Measurements from ENCODE around the gene LRRC23.
"Not testable (repeated sequence)": the region's sequence is repeated elsewhere in the genome, so short reads cannot be mapped to it uniquely, and the experiment has no call there.

LRRC23 gene

DNA sequence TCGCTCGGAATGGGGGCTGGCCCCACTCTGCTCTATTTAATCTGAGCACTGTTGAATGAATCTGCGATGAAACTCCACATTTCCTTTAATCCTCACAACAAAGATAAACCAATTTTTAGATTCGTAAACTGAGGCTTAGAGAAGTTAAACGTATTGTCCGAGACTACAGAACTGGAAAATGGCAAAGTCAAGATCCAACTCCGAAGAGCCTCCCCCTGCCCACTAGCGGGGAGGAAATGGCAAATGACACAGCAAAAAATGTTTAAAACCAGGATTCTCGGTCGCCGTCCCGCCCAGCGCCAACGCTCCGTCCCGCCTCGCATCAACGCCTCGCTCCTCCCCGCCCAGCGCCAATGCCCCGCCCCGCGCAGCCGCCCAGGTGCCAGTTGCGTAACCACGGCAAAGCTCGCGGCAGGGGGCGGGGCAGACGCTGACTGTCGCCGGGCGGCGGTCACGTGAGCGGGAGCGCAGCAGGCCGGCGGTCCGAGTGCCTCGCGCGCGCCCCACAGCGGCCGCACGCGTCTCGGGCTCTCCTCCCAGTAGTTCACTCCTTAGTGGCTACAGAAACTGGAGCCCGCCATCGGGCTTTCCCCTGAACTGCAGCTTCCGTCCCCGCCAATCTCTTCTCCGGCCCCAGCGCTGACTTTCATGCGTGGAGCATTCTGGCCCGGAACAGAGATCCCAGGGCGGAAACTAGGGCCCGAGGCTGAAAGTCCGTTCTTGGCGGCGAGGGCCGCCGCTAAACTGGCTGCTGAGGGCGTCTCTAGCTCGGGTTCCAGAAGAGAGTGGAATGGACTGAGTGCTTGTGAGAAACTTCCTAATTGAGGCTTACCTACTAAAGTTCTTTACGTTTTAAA lies 13.6 kb upstream of the LRRC23 start:
- Histone ChIP-seq H3K36me3 (no peaks in the 10 kb centered on the region; the same call in 1 of the 2 replicates), H3K27ac (peak overlapping the region; percentile 81), H3K9me3 (ENCODE audit: severe bottlenecking) (no peaks in the 10 kb centered on the region), H3K27me3 (ENCODE audit: insufficient read depth, low read depth, severe bottlenecking) (no peaks in the 10 kb centered on the region), H3K4me3 (ENCODE audit: low read depth, low read length) (peak overlapping the region; percentile 3; the same call in 1 of the 2 replicates)
- TF ChIP-seq, protein P1, sequence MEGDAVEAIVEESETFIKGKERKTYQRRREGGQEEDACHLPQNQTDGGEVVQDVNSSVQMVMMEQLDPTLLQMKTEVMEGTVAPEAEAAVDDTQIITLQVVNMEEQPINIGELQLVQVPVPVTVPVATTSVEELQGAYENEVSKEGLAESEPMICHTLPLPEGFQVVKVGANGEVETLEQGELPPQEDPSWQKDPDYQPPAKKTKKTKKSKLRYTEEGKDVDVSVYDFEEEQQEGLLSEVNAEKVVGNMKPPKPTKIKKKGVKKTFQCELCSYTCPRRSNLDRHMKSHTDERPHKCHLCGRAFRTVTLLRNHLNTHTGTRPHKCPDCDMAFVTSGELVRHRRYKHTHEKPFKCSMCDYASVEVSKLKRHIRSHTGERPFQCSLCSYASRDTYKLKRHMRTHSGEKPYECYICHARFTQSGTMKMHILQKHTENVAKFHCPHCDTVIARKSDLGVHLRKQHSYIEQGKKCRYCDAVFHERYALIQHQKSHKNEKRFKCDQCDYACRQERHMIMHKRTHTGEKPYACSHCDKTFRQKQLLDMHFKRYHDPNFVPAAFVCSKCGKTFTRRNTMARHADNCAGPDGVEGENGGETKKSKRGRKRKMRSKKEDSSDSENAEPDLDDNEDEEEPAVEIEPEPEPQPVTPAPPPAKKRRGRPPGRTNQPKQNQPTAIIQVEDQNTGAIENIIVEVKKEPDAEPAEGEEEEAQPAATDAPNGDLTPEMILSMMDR (IDR thresholded peaks at IDR 0.05; ENCODE audit: low read depth, low read length): peak; percentile 64
- DNase-seq: peak; percentile 90

DNA sequence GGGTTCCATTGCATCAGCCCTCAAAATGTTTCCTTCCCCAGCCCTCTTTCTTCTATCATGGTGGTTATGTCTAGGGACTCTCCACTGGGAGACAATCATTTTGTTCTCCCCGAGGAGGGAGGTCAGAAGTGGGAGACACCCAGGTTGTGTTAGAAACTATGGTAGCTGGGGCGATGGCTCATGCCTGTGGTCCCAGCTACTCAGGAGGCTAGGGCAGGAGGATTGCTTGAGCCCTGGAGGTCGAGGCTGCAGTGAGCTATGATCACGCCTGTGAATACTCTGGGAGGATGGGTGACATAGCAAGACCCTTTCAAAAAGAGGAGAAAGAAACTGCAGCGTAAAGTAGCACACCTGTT lies 13.0 kb upstream of the LRRC23 start:
- no peak overlapping the region for H3K4me3 ChIP-seq (ENCODE audit: low read depth, low read length)
- H3K27ac ChIP-seq: peak overlapping the region; percentile 63
- no peaks in the 10 kb centered on the region for H3K9me3 ChIP-seq (ENCODE audit: severe bottlenecking)
- DNase-seq: no peak
- no peaks in the 10 kb centered on the region for H3K27me3 ChIP-seq (ENCODE audit: insufficient read depth, low read depth, severe bottlenecking)
- TF ChIP-seq, protein P1 (IDR thresholded peaks at IDR 0.05; ENCODE audit: low read depth, low read length): no peak
- H3K36me3 ChIP-seq: no peaks in the 10 kb centered on the region; the same call in 1 of the 2 replicates

DNA sequence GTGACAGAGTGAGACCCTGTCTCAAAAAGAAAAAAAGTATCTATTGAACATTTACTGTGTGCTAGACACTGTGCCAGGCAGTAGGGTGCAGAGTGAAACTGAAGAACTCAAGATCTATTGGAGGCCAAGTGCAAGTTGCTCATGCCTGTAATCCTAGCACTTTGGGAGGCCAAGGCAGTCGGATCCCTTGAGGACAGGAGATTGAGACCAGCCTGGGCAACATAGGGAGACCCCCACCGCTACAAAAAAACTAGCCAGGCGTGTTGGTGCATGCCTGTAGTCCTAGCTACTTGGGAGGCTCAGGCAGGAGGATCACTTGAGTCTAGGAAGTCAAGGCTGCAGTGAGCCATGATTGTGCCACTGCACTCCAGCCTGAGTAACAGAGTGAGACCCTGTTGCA lies 11.9 kb upstream of the LRRC23 start:
- not testable (repeated sequence) for H3K36me3 ChIP-seq; H3K4me3 ChIP-seq (ENCODE audit: low read depth, low read length); DNase-seq; H3K9me3 ChIP-seq (ENCODE audit: severe bottlenecking); H3K27me3 ChIP-seq (ENCODE audit: insufficient read depth, low read depth, severe bottlenecking); H3K27ac ChIP-seq

DNA sequence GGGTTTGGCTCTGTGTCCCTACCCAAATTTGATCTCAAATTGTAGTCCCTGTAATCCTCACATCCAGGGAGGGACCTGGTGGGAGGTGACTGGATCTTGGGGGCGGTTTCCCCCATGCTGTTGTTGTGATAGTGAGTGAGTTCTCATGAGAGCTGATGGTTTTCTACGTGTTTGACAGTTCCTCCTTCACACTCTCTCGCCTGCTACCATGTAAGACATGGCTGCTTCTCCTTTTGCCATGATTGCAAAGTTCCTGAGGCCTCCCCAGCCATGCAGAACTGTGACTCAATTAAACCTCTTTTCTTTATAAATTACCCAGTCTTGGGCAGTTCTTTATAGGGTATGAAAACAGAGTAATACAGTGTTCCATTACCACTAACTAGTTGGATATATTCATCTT lies 10.3 kb upstream of the LRRC23 start:
- TF ChIP-seq, protein P1 (IDR thresholded peaks at IDR 0.05; ENCODE audit: low read depth, low read length): no peak
- Histone ChIP-seq H3K9me3 (ENCODE audit: severe bottlenecking) (no peaks in the 10 kb centered on the region), H3K4me3 (ENCODE audit: low read depth, low read length) (no peak overlapping the region), H3K36me3 (no peaks in the 10 kb centered on the region; the same call in 1 of the 2 replicates), H3K27ac (no peak overlapping the region), H3K27me3 (ENCODE audit: insufficient read depth, low read depth, severe bottlenecking) (no peaks in the 10 kb centered on the region)
- no peak for DNase-seq

DNA sequence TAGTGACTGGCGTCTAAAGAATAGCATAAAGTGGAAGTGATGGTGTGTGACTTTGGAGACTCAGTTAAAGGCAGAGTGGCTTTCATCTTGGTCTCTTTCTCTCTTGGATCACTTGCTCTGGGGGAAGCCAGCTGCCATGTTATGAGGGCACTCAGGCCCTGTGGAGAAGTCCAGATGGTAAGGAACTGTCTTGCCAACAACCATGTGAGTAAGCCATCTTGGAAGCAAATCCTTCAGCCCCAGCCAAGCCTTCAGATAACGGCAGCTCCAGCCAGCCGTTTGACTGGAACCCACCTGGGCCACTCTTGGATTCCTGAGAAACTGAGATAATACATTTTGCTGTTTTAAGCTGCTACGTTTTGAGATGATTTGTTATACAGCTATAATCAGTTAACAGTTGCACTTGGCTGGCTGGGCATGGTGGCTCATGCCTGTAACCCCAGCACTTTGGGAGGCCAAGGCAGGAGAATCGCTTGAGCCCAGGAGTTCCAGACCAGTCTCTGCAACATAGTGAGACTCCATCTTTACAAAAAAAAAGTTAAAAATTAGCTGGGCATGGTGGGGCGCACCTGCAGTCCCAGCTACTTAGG lies 7.7 kb upstream of the LRRC23 start:
- TF ChIP-seq, protein P1 (IDR thresholded peaks at IDR 0.05; ENCODE audit: low read depth, low read length): no peak
- no peak for DNase-seq
- no peaks in the 10 kb centered on the region for H3K9me3 ChIP-seq (ENCODE audit: severe bottlenecking)

DNA sequence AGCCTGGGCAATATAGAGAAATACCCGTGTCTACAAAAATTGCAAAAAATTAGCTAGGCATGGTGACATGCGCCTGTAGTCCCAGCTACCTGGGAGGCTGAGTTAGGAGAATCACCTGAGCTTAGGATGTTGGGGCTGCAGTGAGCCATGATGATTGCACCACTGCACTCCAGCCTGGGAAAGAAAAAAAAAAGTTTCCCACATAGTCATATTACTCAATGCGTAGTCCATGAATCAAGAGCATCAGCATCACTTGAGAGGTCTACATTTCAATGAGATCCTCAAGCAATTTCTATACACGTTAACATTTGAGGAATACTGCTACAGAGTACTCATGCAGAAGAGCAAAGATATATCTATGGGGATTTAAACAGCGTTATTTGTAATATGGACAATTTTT lies 5.2 kb upstream of the LRRC23 start:
- H3K27ac ChIP-seq: no peak overlapping the region
- TF ChIP-seq, protein P1 (IDR thresholded peaks at IDR 0.05; ENCODE audit: low read depth, low read length): no peak

More for the DNA sequence above, 7.7 kb upstream of the LRRC23 start:
- no peak overlapping the region for H3K4me3 ChIP-seq (ENCODE audit: low read depth, low read length)
- H3K27me3 ChIP-seq (ENCODE audit: insufficient read depth, low read depth, severe bottlenecking): no peaks in the 10 kb centered on the region
- H3K27ac ChIP-seq: no peak overlapping the region
- H3K36me3 ChIP-seq: no peaks in the 10 kb centered on the region

More for the DNA sequence above, 5.2 kb upstream of the LRRC23 start:
- no peak for DNase-seq
- Histone ChIP-seq H3K27me3 (ENCODE audit: insufficient read depth, low read depth, severe bottlenecking) (no peaks in the 10 kb centered on the region), H3K36me3 (no peaks in the 10 kb centered on the region), H3K4me3 (ENCODE audit: low read depth, low read length) (no peak overlapping the region), H3K9me3 (ENCODE audit: severe bottlenecking) (no peaks in the 10 kb centered on the region)
